ENCODE data around the gene MRPL46.

MRPL46 gene

GRCh38 chr15:88428053-88428452 lies 39.1 kb downstream of the MRPL46 start:
- in situ Hi-C loops (cut with HindIII; ENCODE audit: low pct_ligation_motif_present, low sequenced_read_pairs), result no loop called here

GRCh38 chr15:88426304-88426703 lies 40.9 kb downstream of the MRPL46 start:
- Histone ChIP-seq H3K27me3 (replicated peaks) (no peaks in the 10 kb centered on the region), H3K36me3 (replicated peaks) (no peaks in the 10 kb centered on the region), H3K4me3 (ENCODE audit: low read depth, low read length) (no peak overlapping the region), H3K27ac (no peak overlapping the region)
- in situ Hi-C loops (cut with HindIII; ENCODE audit: low pct_ligation_motif_present, low sequenced_read_pairs), result no loop called here
- no peak for DNase-seq
- TF ChIP-seq CTCF (IDR thresholded peaks at IDR 0.05; ENCODE audit: low read depth, low read length, missing control alignments), result no peak

More at GRCh38 chr15:88428053-88428452, 39.1 kb downstream of the MRPL46 start:
- TF ChIP-seq CTCF (IDR thresholded peaks at IDR 0.05; ENCODE audit: low read depth, low read length, missing control alignments), result no peak
- Histone ChIP-seq H3K4me3 (ENCODE audit: low read depth, low read length) (no peak overlapping the region), H3K27me3 (replicated peaks) (no peaks in the 10 kb centered on the region), H3K27ac (no peak overlapping the region), H3K36me3 (replicated peaks) (no peaks in the 10 kb centered on the region)
- DNase-seq, result no peak

- no peak for TF ChIP-seq CTCF (IDR thresholded peaks at IDR 0.05; ENCODE audit: low read depth, low read length, missing control alignments)
- no peak overlapping the region for H3K27ac ChIP-seq
- no peaks in the 10 kb centered on the region for H3K27me3 ChIP-seq (replicated peaks)
- in situ Hi-C loops (cut with HindIII; ENCODE audit: low pct_ligation_motif_present, low sequenced_read_pairs), result no loop called here
- H3K4me3 ChIP-seq (ENCODE audit: low read depth, low read length), result no peak overlapping the region
- no peaks in the 10 kb centered on the region for H3K36me3 ChIP-seq (replicated peaks)
- DNase-seq, result no peak
These were observed 43.9 kb downstream of the MRPL46 start for GRCh38 chr15:88423331-88423730.

GRCh38 chr15:88419830-88420229 lies 47.4 kb downstream of the MRPL46 start:
- no peak overlapping the region for H3K4me3 ChIP-seq (ENCODE audit: low read depth, low read length)
- no peak overlapping the region for H3K27ac ChIP-seq
- in situ Hi-C loops (cut with HindIII; ENCODE audit: low pct_ligation_motif_present, low sequenced_read_pairs), result no loop called here
- no peaks in the 10 kb centered on the region for H3K36me3 ChIP-seq (replicated peaks)
- no peaks in the 10 kb centered on the region for H3K27me3 ChIP-seq (replicated peaks)
- no peak for DNase-seq
- TF ChIP-seq CTCF (IDR thresholded peaks at IDR 0.05; ENCODE audit: low read depth, low read length, missing control alignments), result no peak
